Muscle of arm (tissue), 12 donors: ENCODE measurements around the gene RPH3AL. TPM values are rescaled to one million over a fixed set of nuclear protein-coding genes. Genes with fewer than 3 reads are reported as not detected.
"Not testable (repeated sequence)": the region's sequence is repeated elsewhere in the genome, so short reads cannot be mapped to it uniquely, and the experiment has no call there.

ENCODE experiments used
- DNase-seq: peaks from one replicate; pipeline ENCODE4 v3.0.0-alpha.2; 2013
- polyA plus RNA-seq, 12 donors: library from polyadenylated mRNA; unstranded; fragments of 120-200 nt; gene quantifications; one replicate each; pipeline ENCODE4 v1.2.1, GENCODE V29; 2013; ENCODE audit not compliant: insufficient read length in 12 of 12

RPH3AL gene
- polyA plus RNA-seq, 12 donors: 2.5 to 16.6 (median 4.4) TPM; not detected in 1

DNA sequence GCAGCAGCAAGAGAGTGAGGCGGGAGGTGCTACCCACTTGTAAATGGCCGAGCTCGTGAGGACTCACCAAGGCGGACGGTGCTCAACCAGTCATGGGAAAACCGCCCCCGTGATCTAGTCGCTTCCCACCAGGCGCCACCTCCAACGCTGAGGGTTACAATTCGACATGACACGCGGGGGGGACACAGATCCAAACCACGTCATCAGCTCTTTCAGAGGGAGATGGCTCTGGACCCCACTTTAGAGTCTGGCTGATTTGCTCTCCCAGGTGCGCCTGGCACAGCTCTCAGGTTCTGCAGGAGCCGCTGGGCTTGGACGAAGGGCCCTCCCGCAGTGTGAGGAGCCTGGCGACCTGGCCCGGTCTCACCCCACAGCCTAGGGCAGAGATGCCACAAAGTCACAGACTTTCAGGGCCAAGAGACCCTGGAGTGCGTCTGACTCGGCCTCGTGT lies 150.1 kb downstream of the RPH3AL start:
- no peak for DNase-seq

DNA sequence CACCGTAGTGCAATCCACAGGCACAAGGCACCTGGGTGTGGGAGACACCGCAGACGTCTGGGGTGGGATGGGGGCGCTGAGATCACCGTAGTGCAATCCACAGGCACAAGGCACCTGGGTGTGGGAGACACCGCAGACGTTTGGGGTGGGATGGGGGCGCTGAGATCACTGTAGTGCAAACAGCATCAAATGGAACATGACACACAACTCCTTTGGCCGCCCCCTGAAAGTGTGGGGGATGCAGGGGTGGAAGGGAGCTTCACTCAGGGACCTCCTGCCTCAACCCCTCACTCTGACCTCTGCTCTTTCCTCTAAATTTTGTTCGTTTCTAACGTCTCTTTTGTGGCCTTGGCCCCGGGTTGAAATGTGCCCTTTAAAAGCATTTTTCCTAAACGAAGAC lies 150.9 kb downstream of the RPH3AL start:
- DNase-seq: not testable (repeated sequence)

DNA sequence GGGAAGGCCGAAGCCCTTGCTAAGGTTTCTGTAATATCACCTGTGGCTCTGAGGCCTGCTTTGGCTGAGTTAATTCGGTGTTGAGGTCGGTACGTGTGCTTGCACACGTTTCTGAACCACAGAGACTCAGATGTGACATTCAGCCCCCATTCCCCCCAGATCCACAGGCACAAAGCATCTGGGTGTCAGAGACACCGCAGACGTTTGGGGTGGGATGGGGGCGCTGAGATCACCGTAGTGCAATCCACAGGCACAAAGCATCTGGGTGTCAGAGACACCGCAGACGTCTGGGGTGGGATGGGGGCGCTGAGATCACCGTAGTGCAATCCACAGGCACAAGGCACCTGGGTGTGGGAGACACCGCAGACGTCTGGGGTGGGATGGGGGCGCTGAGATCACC lies 151.3 kb downstream of the RPH3AL start:
- not testable (repeated sequence) for DNase-seq

DNA sequence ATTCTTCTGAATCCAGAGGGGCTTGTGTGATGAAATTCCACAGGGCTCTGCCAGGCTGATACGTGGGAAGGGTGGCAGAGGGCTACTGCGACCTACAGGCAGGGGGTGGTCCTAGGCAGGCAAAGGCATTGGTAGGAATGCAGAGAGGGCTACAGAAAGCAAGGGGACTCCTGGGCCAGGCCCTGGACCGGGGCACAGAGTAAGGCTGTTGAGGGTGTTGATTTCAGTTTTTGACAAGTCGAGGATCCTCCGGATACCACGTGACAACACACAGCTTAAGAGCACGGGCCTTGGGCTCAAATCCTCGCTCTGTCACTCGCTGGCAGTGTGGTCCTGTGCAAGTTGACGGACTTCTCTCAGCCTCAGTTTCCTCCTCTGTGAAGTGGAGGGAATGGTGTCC lies 152.0 kb downstream of the RPH3AL start:
- no peak for DNase-seq

DNA sequence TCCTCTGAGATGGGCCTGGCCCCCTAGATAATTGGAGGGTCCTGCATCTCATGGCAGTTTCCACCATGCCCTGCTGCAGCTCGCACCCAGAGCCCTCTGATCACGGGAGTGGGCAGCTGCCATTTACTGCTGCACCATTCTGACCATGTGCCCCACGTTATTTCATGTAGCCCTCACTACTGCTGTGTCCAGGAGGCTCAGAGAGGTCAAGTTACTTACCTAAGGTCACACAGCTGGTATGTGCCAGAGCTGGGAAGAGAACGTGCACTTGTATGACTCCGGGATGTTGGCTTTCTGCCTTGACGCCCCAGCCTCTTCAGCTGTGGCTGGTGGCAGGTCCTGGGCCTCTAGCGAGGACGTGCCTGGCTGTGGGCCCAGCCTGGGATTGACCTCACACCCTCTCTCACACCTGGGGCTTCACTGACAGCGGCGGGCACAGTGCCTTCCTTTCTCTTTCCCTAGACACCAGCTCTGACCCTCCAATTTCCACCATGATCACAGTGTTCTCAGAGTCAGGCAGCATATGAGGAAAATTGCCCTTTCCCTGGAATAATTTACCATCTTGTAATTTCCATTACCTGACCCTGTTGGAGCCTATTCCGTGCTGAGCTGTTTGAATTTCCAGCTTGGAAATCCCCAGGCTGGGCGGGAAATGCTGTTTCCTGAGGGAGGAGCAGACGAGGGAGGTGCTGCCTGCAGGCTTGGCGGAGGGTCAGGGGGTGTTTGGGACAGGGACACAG lies 152.6 kb downstream of the RPH3AL start:
- DNase-seq: no peak

DNA sequence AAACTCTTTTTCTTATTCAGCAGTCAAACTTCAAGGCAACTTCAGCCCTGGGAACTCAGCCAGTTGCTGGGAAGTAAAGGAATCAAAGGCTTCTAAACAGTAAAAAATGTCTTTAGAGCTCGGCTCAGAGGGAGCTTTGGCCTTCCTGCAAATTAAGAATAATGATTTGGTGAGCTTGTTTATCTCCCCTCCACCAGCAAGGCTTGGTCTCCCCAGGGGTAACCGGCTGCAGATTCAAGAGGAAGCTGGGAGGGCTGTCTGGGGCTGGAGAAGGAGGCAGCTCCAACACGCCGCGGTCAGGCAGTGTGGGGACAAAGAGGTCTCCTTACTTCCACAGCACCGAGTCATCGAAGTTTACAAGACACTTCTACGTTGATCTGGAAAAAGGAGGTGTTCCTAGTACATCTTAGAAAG lies 153.4 kb downstream of the RPH3AL start:
- peak; percentile 61 for DNase-seq

DNA sequence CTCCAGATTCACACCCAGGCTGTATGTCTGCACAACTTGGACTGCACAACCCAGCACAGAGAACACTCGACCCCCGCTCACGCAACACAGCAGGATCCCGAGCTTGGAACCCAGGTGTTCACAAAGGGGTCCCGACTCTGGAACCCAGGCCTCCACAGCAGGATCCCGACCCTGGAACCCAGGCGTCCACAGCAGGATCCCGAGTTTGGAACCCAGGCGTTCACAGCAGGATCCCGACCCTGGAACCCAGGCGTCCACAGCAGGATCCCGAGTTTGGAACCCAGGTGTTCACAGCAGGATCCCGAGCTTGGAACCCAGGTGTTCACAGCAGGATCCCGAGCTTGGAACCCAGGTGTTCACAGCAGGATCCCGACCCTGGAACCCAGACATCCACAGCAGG lies 154.4 kb downstream of the RPH3AL start:
- not testable (repeated sequence) for DNase-seq

DNA sequence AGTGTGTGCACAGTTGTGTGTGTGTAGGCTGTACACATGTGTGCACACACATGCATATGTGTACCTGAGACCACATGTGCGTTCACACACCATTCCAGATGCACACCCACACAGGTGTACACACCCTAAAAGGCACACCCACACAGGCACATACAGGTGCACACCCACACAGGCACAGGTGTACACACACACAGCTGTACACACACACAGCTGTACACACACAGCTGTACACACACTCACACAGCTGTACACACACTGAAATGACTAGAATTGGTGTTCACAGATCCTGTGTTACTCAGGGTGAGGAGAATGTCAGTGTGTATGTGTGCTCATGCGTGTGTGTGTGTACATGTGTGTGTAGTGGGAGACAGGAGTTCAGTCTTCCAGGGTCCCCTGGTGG lies 155.3 kb downstream of the RPH3AL start:
- no peak for DNase-seq

DNA sequence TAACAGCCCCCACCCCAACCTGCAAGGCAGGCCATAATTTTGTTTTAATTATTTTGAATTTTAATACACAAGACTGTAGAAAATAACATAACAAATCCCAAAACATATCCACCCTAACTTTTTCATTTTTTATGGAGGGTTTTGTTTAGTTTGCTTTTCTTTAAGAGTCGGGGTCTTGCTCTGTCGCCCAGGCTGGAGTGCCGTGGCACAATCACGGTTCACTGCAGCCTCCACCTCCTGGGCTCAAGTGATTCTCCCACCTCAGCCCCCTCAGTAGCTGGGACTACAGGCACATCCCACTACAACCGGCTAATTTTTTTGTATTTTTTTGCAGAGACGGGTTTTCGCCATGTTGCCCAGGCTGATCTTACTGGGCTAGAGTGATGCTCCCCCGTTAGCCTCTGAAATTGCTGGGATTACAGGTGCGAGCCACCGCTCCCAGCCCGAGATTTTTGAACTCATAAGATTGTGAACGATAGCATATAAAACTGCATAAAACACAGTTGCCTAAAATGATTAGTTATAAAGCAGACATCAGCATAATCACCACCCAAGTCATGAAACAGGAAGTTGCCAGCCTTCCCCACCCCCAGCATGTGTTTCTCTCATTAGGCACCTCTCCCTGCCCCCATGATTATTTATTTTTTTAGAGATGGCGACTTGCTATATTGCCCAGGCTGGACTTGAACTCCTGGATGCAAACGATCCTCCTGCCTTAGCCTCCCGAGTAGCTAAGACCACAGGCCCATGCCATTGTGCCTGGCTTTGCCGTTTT lies 157.6 kb downstream of the RPH3AL start:
- DNase-seq: no peak

DNA sequence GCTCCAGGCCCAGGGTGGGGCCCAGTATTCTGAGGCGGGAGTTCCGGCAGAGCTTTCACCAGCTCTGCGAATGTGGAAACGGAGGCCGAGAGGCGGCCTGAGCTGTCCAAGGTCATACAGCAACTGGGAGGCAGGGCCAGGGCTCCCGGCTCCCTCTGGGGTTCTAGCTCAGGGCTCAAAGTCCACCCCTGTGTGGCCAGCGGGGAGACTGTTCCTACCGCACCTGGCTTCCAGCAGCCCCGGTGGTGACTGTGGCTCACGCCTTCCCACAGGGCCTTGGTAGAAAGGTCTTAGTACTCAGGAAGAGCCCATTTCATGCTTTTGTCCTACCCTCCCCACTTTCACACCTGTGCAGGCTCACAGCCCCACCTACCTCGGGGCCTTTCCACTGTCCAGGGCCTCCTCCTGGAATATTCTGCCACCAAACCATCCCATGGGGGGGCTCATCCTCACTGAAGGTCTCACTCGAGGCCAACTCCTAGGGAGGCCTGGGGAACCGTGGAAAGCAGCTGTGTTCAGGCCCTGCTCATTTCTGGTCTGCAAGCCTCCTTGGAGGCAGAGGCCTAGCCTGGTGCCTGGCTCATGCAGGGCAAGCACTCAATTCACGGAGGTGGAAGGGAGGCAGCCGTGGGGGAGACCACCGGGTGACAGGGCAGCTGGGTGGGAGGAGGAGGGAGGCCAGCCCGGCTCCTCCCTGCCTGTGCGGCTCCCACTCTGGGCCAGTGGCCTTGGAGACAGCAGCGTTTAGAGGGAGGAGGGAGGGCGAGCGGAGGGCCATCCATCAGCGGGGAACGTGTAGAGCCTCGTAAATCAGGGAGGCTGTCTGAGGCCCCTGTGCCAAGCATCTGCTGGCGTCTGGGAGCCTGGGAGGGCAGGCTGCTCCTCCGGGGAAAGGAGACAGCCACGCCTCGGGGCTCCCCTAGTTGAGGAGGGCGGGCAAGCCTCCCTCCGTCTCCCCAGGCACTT lies 158.5 kb downstream of the RPH3AL start:
- DNase-seq: no peak

DNA sequence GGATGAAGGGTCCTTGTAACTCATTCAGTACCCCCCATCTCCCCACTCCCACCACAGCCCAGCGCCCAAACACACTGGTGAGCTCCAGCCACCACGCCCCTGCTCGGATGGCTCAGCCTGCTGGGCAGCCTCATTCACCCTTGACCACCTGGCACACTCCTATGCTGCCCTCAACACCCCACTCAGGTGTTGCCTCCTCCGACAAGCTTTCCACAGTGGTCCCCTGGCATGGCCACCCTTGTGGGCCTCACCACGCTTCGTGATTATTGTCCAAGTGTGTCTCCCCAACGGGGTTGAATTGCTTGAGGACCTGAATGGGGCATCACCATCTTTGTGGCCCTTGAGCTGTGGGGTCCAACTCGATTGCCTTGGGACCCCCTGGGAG lies 159.2 kb downstream of the RPH3AL start:
- DNase-seq: no peak

DNA sequence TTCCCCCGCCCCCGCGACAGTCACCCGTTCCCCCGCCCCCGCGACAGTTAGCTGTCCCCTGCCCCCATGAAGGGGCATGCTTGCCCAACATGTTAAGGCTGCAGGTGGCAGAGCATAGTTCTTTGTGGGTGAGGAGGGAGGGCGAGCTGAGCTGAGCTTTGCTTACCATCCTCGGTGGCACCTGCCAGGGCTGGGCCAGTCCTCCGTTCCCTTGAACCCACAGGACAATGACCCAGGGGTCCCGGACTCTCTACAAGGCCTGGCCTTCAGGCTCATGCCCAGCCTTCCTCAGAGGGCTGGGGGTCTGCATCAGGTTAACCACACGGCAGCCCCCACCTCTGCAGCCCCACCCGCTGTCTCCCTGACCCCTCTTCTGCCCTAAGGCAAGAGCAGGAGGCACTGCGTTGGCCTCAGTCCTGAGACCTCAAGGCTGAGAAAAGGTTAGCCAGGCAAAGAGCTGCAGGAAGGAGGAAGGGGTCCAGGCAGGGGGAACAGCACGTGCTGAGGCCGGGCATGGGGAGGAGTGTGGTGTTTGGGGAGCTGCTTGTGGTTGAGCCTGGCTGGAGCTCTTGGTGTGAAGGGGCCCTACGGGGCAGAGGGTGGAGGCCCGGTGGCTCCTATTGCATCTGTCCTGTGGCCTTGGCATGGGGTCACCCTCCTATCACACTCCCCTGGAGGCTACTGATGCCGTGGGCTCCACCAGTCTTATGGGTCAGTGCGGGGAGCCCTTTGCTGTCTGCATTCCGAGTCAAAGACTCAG lies 159.8 kb downstream of the RPH3AL start:
- no peak for DNase-seq

DNA sequence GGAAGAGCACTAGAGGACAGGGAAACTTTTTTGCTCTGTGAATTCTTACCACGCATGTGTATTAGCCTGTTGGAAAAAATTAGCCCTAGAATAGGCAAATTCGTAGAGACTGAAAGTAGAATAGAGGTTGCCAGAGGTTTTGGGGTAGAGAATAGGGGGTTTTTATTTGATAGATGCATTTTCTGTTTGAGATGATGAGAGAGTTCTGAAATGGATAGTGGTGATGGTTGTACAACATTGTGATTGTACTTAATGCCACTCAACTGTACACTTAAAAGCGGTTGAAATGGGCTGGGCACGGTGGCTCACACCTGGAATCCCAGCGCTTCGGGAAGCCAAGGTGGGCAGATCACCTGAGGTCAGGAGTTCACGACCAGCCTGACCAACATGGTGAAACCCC lies 163.2 kb downstream of the RPH3AL start:
- no peak for DNase-seq

DNA sequence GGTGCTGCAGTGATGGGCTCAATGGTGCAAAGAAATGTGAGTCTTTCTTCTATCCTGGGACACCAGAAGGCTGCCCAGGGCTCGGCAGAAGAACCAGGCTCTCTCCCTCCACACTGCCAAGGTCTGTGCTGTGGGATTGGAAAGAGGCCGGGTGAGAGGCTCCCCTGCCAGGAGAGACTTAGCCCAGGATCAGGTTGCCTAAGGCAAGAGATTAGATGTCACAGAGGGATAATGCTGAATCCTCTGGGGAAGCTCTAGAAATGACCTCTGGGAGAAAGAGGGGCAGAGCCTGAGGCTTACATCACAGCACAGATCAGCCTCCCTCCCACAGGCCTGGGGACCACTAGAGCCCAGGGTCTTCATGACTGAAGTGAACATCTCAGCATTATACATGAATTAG lies 165.5 kb downstream of the RPH3AL start:
- no peak for DNase-seq

DNA sequence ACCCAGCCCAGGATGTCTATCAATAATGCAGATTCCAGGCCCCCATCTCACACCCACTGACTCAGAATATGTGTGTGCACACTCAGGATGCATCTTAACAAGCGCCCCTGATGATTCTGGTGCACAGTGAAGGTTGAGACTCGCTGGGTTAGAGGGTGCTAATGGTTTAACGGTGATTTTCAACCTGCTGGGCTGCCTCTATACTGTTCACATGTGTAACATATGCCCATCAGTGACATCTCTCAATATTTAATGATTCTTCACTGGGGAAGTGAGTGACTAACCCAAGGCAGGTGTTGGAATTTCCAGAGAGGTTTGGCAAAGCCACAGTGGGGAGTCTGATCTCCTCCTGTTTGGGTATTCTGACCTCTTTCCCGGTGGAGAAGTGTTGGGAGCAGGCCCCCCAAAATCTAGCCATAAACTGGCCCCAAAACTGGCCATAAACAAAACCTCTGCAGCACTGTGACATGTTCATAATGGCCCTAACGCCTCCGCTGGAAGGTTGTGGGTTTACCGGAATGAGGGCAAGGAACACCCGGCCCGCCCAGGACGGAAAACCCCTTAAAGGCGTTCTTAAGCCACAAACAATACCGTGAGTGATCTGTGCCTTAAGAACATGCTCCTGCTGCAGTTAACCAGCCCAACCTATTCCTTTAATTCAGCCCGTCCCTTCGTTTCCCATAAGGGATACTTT lies 167.0 kb downstream of the RPH3AL start:
- no peak for DNase-seq

DNA sequence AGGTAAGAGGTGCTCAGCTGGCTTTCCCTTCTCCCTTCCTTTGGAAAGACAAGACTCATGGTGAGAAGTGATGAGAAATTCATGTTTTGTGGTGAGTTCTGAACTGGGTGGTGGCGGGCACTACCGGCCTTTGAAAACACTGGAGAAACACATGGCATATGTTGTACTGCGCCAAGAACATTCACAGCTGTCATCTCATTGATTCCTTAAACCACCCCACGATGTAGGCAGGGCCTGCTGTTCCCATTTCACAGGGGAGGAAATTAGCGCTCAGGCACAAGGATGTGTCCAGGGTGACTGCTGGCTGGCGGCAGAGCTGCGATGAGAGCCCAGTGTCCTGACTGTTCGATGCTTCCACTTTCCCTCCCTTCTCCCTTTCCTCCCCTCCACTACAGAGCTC lies 169.6 kb downstream of the RPH3AL start:
- DNase-seq: no peak

DNA sequence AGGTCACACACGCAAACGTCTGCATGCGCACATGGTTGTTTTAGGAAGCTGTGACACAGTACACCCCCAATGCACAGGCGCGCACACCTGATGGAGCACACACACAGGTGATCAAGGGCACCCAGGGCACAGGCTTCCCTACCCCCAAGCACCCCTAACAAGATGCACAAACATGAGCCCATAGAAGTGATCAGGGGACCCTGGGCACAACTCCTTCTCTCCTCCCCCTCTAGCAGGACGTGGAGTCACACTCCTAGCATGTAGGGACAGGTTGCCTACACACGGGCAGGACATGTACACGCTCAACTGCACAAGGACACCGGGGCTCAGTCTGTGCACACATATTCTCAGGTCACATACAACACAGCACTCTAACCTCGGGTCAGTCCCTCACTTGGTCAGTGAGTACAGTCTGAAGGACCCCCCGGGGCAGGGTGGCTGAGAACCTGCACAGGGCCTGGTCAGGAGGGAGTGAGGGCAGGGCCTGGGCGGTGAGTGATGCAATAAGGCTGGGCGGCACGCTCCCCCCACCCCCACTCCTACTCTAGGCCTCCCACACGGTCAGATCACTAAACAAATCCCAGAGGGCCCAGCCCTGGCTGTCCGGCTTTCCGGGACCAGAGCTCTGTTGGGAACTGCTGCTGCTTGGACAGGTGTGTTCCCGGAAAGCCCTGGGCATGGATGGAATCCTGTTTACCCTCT lies 170.4 kb downstream of the RPH3AL start:
- DNase-seq: no peak

DNA sequence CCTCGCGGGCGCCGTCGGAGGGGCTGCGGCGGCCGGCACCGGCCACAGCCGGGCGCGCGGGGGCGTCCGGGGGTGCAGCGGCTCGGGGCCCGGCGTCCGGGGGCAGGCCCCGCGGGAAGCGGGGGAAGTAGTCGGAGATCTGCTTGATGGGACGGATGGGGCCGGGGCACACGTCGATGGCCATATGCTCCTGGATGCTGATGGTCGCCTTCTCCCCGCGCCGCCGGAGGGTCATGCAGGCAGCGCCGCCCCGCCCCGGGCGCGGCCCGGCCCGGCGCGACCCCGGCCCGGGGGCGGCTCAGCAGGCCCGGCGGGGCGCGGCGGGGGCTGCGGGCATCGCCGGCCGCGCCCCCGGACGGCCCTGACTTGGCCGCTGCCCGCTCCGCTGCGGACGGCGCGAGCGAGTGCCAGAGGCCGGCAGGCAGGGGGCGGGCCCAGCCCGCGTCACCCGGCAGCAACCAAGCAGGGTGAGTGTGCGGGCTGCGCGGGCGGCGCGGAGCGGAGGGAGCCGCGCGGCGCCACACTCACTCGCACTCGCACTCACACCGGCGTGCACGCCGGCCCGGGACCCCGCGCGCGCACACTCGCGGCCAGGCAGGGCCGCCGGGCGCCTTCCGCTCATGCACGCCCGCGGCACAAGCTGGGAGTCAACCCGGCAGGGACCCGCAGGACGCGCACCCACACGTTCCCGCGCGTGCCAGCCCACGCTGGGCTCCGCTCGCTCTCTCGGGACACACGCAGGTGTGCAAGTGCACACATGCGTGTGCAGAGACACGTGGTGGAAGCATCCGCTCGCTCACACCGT lies 171.2 kb downstream of the RPH3AL start, which contains the start of gene DOC2B:
DOC2B (minus strand) TSS at position 406 of the 805 bp plus-strand sequence; CDS start at position 235, 171 bp downstream.
- no peak for DNase-seq
